ENCODE results near the gene RANGRF.

- no peak for TF ChIP-seq CTCF (IDR thresholded peaks at IDR 0.05)
- TF ChIP-seq POLR2A (IDR thresholded peaks at IDR 0.05): no peak
These were observed 33.6 kb upstream of the RANGRF start for GRCh38 chr17:8254881-8255280.

All from right lobe of liver (tissue), 4 donors.